ENCODE measurements around the gene ZNF778.
"Not testable (repeated sequence)": the region's sequence is repeated elsewhere in the genome, so short reads cannot be mapped to it uniquely, and the experiment has no call there.

Gene ZNF778

DNA sequence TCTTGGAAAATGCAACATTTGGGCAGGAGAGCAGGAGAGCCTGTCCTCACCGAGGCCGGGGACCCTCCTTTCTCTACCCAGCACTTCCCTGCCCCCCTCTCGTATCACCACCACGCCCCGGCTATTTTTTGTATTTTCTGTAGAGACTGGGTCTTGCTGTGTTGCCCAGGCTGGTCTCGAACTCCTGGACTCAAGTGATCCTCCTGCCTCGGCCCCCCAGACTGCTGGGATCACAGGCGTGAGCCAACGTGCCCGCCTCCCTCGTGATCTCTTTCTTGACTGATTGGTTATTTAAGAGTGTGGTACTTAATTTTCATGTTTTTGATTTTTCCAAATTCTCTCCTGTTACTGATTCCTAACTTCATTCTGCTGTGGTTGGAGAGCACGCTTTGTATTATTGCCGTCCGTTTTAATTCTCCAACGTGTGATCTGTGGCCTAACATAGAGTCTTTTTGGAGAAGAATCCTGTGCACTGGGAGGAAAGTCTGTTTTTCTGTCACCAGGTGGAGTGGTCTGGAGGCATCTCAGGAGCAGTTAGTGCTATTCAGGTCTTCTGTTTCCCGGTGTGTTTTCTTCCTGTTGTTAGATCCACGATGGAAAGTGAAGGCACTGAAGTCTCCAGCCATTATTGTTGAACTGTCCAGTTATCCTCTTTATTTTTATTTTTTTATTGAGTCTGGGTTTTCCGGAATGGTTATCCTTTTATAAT, 40.4 kb downstream of the ZNF778 start:
- no peak for DNase-seq

DNA sequence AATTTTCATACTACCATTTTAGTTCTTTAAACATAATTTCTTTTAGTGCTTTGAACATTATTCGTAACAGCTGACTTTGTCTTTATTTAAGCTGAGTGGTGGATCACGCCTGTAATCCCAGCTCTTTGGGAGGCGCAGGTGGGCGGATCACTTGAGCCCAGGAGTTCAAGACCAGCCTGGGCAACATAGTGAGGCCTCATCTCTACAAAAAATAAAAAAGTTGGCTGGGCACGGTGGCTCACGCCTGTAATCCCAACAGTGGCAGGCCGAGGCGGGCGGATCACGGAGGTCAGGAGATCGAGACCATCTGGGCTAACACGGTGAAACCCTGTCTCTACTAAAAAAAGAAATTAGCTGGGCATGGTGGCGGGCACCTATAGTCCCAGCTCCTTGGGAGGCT, 42.4 kb downstream of the ZNF778 start:
- not testable (repeated sequence) for DNase-seq

DNA sequence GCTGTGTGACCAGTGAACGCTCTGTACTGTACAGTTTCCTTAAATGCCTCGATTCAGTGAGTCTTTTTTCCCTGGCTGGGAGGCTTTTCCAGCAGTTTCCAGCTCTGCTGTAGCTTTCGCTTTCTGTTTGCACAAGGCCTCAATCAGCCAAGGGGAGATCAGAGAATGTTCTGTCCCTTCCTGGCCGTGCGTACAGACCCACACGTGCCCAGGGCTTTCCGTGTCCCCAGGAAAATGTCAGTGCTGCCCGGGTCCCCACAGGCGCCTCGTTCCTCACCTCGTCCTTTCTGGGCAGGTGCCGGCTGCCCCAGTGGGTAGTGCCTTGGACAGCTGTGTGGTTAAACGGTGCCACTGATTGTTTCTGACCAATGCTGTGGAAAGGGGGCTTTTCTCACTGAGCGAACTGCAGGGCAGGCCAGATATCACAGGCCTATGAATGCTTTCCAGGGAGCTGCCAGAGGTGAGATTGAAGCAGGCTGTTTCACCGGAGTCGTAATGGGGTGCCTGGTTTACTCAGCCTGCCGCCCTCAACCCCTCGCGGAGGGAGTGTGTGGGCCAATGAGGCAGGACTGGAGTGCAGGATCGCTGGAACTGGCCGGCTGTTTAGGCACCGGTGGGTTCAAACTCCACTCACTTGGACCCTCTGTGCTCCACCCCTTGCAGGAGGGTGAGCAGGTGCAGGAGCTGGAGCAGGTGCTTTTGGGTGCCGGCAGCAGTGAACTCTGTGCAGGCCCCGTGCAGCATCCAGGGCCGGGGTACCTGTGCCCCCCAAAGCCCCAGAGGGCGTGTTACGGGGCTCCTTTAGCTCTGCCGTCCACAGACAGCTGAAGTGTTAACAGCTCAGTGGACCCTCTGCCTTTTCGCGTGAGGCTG, 44.4 kb downstream of the ZNF778 start:
- no peak for DNase-seq

DNA sequence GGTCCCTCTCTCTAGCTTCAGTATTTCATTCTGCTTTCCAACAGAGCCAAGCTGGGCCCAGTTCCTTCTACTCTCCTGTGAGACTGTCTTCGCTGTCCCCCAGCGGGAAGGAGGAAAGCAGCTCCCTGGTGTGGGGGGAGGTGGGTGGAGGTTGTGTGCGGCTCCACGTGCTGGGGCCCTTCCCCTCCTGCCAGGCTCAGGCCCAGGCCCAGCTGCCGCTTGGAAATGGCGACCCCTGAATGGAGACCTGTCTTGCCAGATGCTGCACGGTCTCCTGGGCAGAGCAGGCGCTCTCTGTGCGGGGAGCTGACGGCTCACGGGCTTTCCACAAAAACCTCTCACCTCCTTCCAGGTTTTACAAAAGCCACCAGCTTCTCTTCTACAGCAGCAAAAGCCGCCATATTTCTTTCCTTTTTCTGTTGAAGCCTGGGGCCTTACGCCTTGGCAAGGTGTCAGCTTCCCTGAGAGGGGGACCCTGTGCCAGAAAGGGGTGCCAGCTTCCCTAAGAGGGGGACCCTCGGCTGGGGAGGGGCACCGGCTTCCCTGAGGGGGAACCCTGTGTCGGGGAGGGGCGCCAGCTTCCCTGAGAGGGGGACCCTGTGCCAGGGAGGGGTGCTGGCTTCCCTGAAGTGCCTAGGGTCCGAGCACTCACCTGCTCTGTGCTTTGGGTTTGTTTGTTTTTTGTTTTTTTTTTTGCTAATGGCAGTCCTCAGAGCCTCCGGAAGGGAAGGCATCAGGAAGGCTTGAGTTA, 47.5 kb downstream of the ZNF778 start:
- no peak for DNase-seq

DNA sequence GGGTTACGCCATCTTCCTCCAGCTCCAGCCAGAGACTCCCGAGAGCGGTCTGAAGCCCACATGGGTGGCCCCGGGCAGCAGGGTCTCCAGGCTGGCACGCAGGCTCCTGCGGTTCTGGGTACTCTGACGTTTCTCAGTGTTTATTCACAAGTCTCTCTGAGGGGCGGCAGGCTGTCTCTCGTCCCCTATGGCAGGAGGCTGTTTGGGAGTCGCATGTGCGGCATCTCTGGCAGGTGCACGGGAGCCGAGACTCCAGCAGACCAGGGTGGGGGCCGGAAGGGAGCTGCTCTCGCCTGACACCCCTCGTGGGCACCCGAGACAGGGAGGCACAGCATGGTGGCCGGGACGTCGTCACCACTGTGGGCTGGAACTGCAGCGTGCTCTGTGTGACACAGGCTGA, 48.1 kb downstream of the ZNF778 start:
- DNase-seq: no peak

DNA sequence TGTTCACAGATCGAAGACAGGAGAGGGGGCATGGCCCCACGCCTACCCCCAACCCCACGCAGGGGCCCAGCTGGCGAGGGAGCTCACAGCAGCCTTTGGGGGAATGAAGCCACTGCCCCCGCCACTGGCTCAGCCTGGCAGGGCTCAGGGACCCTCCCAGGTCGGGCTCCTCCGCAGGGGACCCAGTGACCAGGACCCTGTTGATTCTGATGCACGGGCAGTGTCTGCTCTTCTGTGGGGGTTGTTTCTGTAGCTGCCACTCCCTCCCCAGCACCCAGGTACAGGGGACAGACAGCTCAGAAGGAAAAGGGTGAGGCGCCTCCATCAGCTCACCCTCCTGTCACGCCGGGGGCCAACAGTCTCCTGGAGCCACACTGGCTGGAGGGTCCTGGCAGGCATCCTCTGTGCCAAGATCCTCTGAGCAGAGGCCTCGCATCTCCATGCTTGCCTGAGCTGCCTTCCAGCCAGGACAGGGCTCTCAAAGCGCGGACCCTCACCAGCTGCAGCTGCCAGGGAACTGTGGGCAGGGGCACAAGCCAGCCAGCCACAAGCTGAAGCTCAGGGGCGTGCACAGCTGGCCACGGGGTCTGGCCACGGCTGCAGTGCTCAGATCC, 49.1 kb downstream of the ZNF778 start:
- no peak for DNase-seq

DNA sequence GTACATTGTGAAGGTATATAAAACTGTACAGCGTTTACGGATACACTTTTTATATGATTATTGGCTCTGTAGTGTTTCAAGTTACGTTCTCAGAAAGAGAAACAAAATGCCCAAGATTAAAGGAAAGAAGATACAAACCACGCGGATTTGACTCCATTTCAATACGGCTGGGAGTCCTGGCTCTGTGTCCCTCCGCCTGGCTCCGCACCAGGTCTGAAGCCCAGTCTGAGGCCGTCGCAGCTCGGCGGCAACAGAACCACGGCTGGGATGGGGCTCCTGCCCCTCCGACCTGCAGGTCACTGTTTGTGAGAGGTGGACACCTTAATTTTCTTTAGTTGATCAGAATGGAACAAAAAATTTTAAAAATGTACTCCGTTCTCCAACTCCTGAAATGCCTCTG, 50.2 kb downstream of the ZNF778 start:
- not testable (repeated sequence) for DNase-seq

DNA sequence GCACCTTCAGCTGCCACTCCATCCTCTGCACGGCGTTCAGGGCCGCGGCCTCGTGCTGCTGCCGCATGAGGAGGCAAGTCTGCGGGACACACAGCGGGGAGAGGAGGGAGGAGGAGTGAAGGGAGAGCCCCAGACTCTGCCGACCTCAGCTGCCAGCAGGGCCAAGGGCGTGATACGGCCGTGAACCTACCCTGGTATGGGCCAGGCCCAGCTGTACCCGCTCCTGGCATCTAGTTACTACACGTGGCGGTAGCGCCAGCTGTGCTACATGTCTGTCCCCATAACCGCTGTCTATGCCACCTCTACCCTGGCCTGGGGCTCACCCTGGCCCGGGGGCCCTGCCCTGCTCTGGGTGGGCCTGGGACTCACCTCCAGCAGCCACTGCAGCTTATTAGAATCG, 51.1 kb downstream of the ZNF778 start:
- no peak for DNase-seq

DNA sequence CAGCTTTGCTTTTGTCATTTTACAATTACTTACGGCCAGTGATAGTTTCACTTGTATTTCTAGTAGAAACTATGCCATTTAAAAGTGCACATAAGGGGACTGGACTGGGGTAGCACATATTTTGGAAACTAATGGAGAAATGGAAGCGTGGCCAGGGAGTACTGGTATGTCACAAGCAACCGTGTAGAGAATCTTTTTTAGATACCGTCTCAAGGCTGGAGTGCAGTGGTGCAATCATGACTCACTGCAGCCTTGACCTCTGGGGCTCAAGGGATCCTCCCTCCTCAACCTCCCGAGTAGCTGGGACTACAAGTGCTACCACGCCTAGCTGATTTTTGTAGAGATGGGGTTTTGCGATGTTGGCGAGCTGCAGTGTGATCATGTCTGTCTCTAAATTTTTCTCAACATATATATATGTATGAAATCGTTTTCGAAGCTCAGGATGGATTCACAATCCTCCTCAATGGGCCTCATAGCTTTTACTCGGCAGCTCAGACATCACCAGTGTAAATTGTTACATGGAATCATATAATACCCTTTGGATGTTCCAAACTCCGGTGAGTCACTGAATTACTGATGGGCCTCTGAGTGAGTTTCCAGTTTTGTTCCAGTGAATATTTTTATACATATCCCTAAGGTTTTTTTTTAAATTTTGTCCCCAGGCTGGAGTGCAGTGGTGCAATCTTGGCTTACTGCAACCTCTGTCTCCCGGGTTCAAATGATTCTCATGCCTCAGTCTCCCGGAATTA, 51.7 kb downstream of the ZNF778 start:
- DNase-seq: no peak

DNA sequence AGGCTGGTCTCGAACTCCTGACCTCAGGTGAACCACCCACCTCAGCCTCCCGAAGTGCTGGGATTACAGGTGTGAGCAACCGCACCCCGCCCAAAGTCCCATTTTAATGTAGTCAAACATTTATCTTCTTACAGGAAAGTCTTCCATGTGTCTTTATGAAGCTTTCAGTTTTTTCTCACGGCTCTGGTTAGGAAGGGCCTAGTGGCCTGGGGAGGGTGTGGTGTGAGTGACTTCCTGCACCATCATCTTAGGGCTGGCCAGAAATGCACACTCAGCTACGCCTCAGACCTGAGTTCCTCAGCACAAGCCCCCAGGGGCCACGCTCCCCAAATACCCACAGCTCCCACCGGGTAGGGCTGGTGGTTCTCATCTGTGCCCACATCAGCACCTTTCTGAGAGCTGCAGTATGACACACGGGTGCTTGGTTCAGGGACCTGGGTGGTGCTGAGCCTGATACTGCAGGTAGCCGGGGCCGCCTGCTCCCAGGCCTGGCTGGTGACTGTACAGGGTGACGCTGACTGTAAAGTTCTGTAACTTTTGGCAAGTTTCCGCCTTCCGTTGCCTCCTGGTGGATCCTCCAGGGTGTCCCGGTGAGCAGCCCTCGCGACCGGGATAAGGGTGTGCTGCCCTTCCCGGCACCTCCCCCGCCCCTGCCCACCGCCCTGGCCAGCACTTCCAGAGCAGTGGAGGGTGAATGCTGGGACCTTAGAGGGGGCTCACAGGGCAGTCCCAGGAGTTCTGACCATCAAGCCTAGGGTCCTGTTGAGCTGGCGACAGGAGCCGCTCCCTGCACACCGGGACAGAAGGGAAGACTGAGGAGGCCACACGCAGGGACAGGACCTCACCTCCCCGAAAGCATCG, 52.5 kb downstream of the ZNF778 start:
- no peak for DNase-seq

DNA sequence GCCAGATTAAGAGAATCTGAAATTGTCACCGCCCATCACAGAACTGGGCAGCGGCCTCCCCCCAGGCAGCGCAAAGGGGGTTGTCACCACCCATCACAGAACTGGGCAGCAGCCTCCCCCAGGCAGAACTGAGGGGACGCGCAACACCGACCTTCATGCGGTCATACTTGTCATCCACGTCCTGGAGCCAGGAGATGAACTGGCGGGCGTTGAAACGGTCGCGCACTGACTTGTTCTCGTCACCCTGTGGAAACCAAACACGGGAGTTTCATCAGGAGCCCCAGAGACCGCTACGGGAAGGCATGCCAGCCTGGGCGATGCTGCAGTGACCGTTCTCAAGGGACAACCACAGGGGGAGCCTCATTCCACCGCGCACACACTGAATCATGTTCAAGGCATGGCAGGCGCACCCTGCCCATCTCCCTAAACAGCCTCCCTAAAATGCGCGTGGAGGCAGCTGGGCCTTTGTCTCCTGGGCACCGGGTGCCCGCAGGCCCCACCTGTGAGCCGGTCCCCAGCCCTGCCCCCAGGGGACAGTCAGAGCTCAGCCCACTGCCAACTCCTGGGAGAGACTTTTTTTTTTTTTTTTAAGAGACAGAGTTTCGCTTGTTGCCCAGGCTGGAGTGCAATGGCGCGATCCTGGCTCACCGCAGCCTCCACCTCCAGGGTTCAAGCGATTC, 53.3 kb downstream of the ZNF778 start:
- no peak for DNase-seq

DNA sequence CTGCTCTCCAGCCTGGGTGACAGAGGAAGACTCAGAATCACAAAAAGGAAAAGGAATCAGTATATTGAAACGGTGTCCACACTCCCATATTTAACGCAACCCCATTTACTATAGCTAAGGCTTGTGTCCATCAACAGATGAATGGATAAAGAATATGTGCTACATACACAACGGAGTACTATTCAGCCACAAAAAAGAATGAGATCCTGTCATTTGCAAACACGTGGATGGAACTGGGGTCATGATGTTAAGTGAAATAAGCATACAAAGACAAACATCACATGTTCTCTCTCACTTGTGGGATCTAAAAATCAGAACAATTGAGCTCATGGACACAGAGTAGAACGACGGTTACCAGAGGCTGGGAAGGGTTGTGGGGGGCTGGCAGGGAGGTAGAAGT, 55.1 kb downstream of the ZNF778 start:
- DNase-seq: no peak

DNA sequence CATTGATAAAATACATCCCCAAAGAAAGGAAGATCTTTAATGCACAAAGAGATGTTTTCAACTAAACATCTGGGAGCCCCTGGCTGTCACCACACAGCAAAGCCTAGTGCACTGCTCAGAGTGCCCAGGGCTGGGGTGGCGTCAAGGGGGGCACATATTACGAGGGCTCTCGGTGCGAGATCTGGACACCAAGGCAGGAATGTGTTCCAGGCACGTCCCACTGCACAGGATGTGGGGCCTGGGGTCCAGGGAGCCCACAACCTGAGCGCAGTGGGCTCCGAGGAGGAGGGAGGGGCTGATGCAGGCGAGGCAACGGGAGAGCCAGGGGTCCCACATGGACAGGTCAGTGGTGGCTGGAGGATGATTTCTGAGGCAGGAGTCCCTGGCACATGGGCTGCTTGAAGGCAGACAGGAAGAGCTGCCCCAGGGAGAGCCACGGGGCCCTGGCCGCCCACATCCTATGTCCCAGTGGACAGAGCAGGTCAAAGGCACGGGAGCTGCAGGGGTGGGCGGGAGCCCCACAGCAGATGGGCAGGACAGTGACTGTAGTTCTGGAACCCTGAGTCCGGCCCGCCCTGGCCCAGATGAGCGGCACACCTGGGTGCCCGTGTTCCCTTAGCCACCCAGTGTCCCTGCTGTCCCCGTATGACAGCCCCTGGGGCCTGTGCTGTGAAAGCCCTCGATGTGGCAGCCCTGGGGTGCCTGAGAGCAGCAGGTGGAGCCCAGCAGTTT, 56.4 kb downstream of the ZNF778 start:
- no peak for DNase-seq

DNA sequence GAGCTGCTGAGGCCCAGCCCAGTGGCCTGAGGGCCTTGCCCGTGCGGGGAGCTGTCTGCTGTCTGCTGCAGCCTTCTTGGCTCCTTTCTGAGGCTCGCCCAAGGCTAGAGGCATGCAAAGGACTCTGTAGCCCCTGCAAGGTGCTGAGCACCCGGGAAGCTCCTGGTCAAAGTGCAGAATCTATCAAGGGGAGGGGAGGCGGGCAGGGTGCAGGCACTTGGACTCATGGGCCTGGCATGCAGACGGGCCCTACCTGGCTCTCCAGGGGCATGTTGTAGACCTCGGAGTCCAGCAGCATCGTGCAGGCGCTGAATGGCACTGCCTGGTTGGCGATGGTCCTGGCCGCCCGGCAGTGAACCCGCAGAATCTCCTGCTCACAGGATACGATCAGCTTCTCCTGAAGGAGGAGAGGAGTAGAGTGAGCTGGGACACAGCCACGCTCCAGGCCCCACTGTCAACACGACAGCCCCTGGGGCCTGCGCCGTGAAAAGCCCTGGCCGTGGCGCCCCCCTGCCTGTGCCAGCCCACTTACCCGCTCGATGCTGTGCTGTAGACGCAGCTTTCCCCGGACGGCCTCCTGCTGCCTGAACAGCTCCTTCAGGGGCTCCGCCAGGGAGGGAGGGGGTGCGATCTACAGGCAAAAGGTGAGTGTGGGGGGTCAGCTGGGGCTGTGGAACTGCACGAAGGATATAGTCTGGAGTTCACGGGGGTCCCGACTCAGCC, 57.2 kb downstream of the ZNF778 start:
- DNase-seq: no peak

DNA sequence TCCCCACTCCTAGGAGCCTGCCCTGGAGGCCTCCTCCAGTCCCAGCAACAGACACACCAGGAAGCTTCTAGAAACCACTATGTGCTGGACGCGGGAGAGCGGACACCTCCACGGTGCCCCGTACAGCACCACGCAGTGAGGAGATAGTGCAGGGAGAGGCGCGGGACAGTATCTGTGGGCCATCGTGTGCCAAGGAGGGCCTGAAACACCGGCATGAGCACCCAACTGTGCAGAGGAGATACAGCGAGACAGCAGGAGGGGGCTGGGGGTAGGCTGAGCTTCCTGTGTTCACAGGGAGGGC, 57.7 kb downstream of the ZNF778 start:
- DNase-seq: no peak

DNA sequence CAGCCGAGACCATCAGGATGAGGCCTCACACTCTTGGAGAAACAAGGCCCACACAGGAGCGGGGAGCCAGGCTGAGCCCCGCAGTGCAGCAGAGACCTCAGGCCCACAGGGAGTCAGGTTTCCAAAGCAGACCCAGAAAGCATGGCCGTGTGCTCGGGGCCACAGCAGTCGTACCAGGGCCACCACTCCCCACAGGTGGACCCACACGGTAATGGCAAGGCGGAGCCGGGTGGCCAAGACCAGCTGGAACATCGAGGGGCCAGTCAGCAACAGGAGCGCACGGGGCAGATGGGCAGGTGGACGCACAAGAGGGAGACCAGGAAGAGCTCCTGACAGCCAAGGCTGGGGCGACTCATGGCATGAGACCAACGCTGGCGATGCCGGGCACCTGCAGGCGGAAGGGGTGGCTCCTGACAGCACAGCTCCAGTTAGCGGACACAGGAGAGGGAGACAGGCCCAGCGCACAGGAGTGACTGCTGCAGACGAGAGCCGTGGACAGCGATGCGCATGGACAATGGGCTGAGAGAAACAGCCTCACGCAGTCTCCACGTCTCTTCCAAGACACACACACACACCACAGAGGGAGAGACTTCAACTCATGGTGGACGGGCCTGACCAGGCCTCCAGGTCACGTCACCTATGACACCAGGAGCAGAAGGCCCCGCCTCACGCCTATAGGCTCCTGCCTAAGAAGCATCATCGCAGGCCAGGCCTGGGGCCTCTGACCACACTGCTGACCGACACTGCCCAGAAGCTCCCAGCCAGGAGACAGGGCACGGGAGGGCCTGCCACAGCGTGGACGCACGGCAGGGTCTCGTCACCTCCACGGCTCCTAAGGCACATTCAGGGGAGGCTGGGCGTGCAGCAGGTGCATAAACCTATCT, 58.6 kb downstream of the ZNF778 start:
- DNase-seq: no peak

DNA sequence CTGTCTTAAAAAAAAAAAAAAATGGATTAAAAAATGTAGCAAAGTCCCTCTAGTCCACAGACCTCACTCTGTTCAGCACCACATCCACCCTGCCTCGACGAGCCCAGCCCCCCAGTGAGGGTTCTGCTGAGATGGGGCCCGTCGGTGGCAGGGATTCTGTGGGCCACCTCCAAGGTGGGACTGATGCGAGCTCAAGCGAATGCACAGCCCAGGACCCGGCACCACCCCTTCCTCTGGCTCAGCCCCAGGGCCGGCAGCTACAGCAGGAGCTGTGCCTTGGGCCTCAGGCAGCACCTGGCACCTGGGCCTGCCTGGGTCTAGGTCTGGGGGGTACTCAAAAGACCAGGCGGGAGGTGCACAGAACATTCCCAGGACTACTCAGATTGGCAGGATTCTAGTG, 59.5 kb downstream of the ZNF778 start:
- DNase-seq: no peak

DNA sequence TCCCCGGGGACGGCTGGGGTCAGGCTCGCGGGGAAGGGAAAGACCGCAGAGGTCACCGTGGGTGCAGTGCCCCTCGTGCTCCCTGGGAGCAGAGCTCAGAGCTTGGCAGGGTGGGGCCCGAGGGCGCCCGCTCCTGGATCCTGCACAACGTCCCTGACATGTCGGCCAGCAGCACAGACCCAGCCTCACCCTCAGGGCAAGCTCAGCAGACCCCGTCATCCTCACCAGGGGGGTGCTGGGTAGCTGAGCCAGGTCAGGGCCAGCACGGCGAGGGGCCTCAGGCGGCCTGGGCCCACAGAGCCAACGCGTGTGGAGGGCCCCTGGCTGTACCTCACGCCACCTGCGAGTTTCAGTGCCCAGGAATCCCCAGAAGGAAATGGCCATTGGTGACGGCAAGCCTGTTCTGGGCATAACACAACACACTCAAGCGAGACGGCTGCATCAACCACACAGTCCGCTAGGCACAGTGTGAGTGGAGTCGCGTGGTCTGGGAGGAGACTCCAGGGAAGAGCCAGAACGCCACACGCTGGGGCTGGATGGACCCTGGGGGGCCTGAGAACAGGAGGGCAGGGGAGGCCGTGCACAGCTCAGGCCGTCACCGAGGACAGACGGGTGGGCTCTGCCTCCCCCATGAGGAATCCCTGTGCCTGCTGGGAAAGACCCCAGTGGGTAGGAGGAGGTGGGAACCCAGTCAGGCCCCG, 60.3 kb downstream of the ZNF778 start:
- no peak for DNase-seq
